H9 (cell line): Measurements from ENCODE around the gene SEL1L. TPM values are rescaled to one million over a fixed set of nuclear protein-coding genes. Genes with fewer than 3 reads are reported as not detected.
"Not testable (repeated sequence)": the region's sequence is repeated elsewhere in the genome, so short reads cannot be mapped to it uniquely, and the experiment has no call there.

ENCODE experiments used
- DNase-seq: peaks from one replicate; pipeline ENCODE4 v3.0.0-alpha.2; 2017
- H2AFZ ChIP-seq: one replicate; pipeline ENCODE4 v1.6.1; 2013; ENCODE audit warnings: mild to moderate bottlenecking, low read length, control low read depth, moderate library complexity
- H2AK5ac ChIP-seq: 2 replicates; pipeline ENCODE4 v1.6.1; 2013; ENCODE audit warnings: low read length, control low read depth, mixed read lengths; ENCODE audit not compliant: insufficient read length
- H2BK120ac ChIP-seq: one replicate; pipeline ENCODE4 v1.6.1; 2013; ENCODE audit warnings: low read depth, mild to moderate bottlenecking, low read length, control low read depth, inconsistent platforms; ENCODE audit not compliant: poor library complexity, severe bottlenecking
- H2BK12ac ChIP-seq: 2 replicates; pipeline ENCODE4 v1.6.1; 2013; ENCODE audit warnings: low read length, control low read depth, mixed read lengths, low read depth; ENCODE audit not compliant: insufficient read length
- H2BK15ac ChIP-seq: 2 replicates; pipeline ENCODE4 v1.6.1; 2013; ENCODE audit warnings: low read depth, low read length, control low read depth
- H2BK20ac ChIP-seq: one replicate; pipeline ENCODE4 v1.6.1; 2013; ENCODE audit warnings: low read depth, mild to moderate bottlenecking, low read length, control low read depth, inconsistent platforms; ENCODE audit not compliant: poor library complexity, severe bottlenecking
- H2BK5ac ChIP-seq: 2 replicates; pipeline ENCODE4 v1.6.1; 2013; ENCODE audit warnings: low read length, control low read depth, mixed read lengths; ENCODE audit not compliant: insufficient read length
- H3K14ac ChIP-seq: 2 replicates; pipeline ENCODE4 v1.6.1; 2013; ENCODE audit warnings: low read length, control low read depth; ENCODE audit not compliant: insufficient read depth
- H3K18ac ChIP-seq: 2 replicates; pipeline ENCODE4 v1.6.1; 2013; ENCODE audit warnings: low read depth, mild to moderate bottlenecking, mixed read lengths, low read length, control low read depth; ENCODE audit not compliant: insufficient read length
- H3K23ac ChIP-seq: 2 replicates; pipeline ENCODE4 v1.6.1; 2013; ENCODE audit warnings: low read length, control low read depth, mixed read lengths, low read depth; ENCODE audit not compliant: insufficient read length
- H3K23me2 ChIP-seq: 2 replicates; pipeline ENCODE4 v1.6.1; 2013; ENCODE audit warnings: low read depth, mild to moderate bottlenecking, mixed read lengths, low read length, control low read depth; ENCODE audit not compliant: insufficient read length, poor library complexity, severe bottlenecking
- H3K27ac ChIP-seq: 2 replicates; pipeline ENCODE4 v1.5.1; 2013; ENCODE audit warnings: low read length, control low read depth, mixed read lengths, low read depth; ENCODE audit not compliant: insufficient read length
- H3K27me3 ChIP-seq: 2 replicates; pipeline ENCODE4 v1.6.1; 2013; ENCODE audit warnings: low read length, control low read depth, inconsistent platforms; ENCODE audit not compliant: insufficient read depth
- H3K4ac ChIP-seq: 2 replicates; pipeline ENCODE4 v1.6.1; 2013; ENCODE audit warnings: low read depth, mild to moderate bottlenecking, control low read depth, inconsistent platforms, low read length, moderate library complexity
- H3K4me1 ChIP-seq: 2 replicates; pipeline ENCODE4 v1.6.1; 2013; ENCODE audit warnings: low read length, control low read depth, inconsistent platforms; ENCODE audit not compliant: insufficient read depth
- H3K4me2 ChIP-seq: 2 replicates; pipeline ENCODE4 v1.6.1; 2013; ENCODE audit warnings: low read length, control low read depth, mixed read lengths; ENCODE audit not compliant: insufficient read length, insufficient read depth
- H3K56ac ChIP-seq: 2 replicates; pipeline ENCODE4 v1.6.1; 2013; ENCODE audit warnings: low read depth, mild to moderate bottlenecking, mixed read lengths, low read length, control low read depth; ENCODE audit not compliant: insufficient read length
- H3K79me1 ChIP-seq: 2 replicates; pipeline ENCODE4 v1.6.1; 2013; ENCODE audit warnings: low read depth, mild to moderate bottlenecking, moderate library complexity, low read length, control low read depth, inconsistent platforms; ENCODE audit not compliant: insufficient read depth, poor library complexity, severe bottlenecking
- H3K79me2 ChIP-seq: 2 replicates; pipeline ENCODE4 v1.6.1; 2013; ENCODE audit warnings: low read length, control low read depth, inconsistent platforms; ENCODE audit not compliant: insufficient read depth
- H3K9ac ChIP-seq: 2 replicates; pipeline ENCODE4 v1.6.1; 2013; ENCODE audit warnings: low read length, control low read depth, mixed read lengths; ENCODE audit not compliant: insufficient read length; ENCODE audit errors: extremely low read depth
- H3K9me3 ChIP-seq: one replicate; pipeline ENCODE4 v1.6.1; 2013; ENCODE audit warnings: low read depth, low read length, inconsistent platforms; ENCODE audit not compliant: control insufficient read depth
- H3T11ph ChIP-seq: one replicate; pipeline ENCODE4 v1.6.1; 2013; ENCODE audit warnings: mild to moderate bottlenecking, low read length, control low read depth, inconsistent platforms
- H4K20me1 ChIP-seq: one replicate; pipeline ENCODE4 v1.6.1; 2013; ENCODE audit not compliant: control insufficient read depth, insufficient read length, insufficient read depth
- H4K5ac ChIP-seq: 2 replicates; pipeline ENCODE4 v1.6.1; 2013; ENCODE audit warnings: low read depth, mild to moderate bottlenecking, mixed read lengths, low read length, control low read depth; ENCODE audit not compliant: insufficient read length
- H4K8ac ChIP-seq: replicated peaks from 2 replicates; pipeline ENCODE4 v1.6.1; 2013; ENCODE audit warnings: low read length, control low read depth, mixed read lengths, low read depth; ENCODE audit not compliant: insufficient read length
- H4K91ac ChIP-seq: 2 replicates; pipeline ENCODE4 v1.6.1; 2013; ENCODE audit warnings: low read depth, mild to moderate bottlenecking, moderate library complexity, mixed read lengths, low read length, control low read depth; ENCODE audit not compliant: insufficient read length
- H3K27ac Mint-ChIP-seq, 3 experiments: 2 replicates in 2 of 3; 3 replicates in 1 of 3; pipeline ENCODE4 v1.8.0; 2020 to 2021; ENCODE audit warnings: mixed read lengths in 3 of 3, mild to moderate bottlenecking in 1 of 3, moderate library complexity in 1 of 3
- H3K27me3 Mint-ChIP-seq: 2 replicates; pipeline ENCODE4 v1.8.0; 2021; ENCODE audit warnings: low read depth, mild to moderate bottlenecking, moderate library complexity, mixed read lengths
- H3K36me3 Mint-ChIP-seq, 3 experiments: 2 replicates in 2 of 3; 3 replicates in 1 of 3; pipeline ENCODE4 v1.8.0; 2020 to 2021; ENCODE audit warnings: low read depth in 3 of 3, mixed read lengths in 3 of 3; ENCODE audit not compliant: insufficient read depth in 1 of 3
- H3K4me1 Mint-ChIP-seq, 2 experiments: 2 replicates each; pipeline ENCODE4 v1.8.0; 2020; ENCODE audit warnings: mixed read lengths in 2 of 2
- H3K4me3 Mint-ChIP-seq, 2 experiments: 2 replicates in 1 of 2; 3 replicates in 1 of 2; pipeline ENCODE4 v1.8.0; 2020 to 2021; ENCODE audit warnings: mild to moderate bottlenecking in 2 of 2, mixed read lengths in 2 of 2, moderate library complexity in 1 of 2
- H3K9me3 Mint-ChIP-seq, 2 experiments: 2 replicates in 1 of 2; 3 replicates in 1 of 2; pipeline ENCODE4 v1.8.0; 2020; ENCODE audit warnings: mild to moderate bottlenecking in 2 of 2, mixed read lengths in 2 of 2, moderate library complexity in 1 of 2
- CTCF ChIP-seq: fragments of 200-600 bp; sonication (generic); conservative IDR thresholded peaks from 3 replicates; pipeline ENCODE4 v1.8.0; 2021; ENCODE audit warnings: antibody characterized with exemption, mild to moderate bottlenecking
- WGBS: extraction: QIAGEN DNeasy Blood & Tissue Kit; methylation state at CpG from one replicate; pipeline ENCODE4 v1.1.7; 2013; ENCODE audit warnings: missing lambda C conversion rate, low lambda C conversion rate, mixed read lengths; ENCODE audit not compliant: insufficient read length; ENCODE audit errors: extremely low coverage; 5-methylcytosine and 5-hydroxymethylcytosine counted together
- total RNA-seq: library from RNA; stranded (reverse); gene quantifications from 2 replicates; pipeline ENCODE4 v1.2.1, GENCODE V29; 2021

The SEL1L gene
- total RNA-seq, 1 experiment from 2014 or later, result 27.5 TPM

- H3K23me2 ChIP-seq, result no peaks in the 10 kb centered on the region
- no peak for DNase-seq
- no peak overlapping the region for H2BK15ac ChIP-seq
- H3K4ac ChIP-seq, result no peak overlapping the region
- H3K36me3 Mint-ChIP-seq, result peaks cover 0 to 6% (median 1%) of the 10 kb centered on the region in 3 experiments; a peak in 2 of 7 replicates
- no peak overlapping the region for H3T11ph ChIP-seq
- no peak overlapping the region for H3K9ac ChIP-seq
- H3K9me3 Mint-ChIP-seq, result peaks cover 6 to 16% of the 10 kb centered on the region in 2 experiments
- no peak overlapping the region for H3K56ac ChIP-seq
- H4K8ac ChIP-seq, result no peak overlapping the region
- H2BK120ac ChIP-seq, result no peak overlapping the region
- no peak overlapping the region for H3K23ac ChIP-seq
- no peaks in the 10 kb centered on the region for H3K4me1 ChIP-seq
- no peak overlapping the region for H2AK5ac ChIP-seq
- no peaks in the 10 kb centered on the region for H3K79me1 ChIP-seq
- H3K27me3 ChIP-seq, result no peaks in the 10 kb centered on the region
- no peaks in the 10 kb centered on the region for H3K79me2 ChIP-seq
- H3K9me3 ChIP-seq, result no peaks in the 10 kb centered on the region
- H2BK12ac ChIP-seq, result no peak overlapping the region
- no peak overlapping the region for H4K5ac ChIP-seq
- H4K91ac ChIP-seq, result no peak overlapping the region
- no peak overlapping the region for H3K4me3 Mint-ChIP-seq
- H3K14ac ChIP-seq, result no peak overlapping the region
- H3K4me2 ChIP-seq, result no peak overlapping the region
- no peak overlapping the region for H3K27ac ChIP-seq
- H2BK5ac ChIP-seq, result no peak overlapping the region
- no peak overlapping the region for H3K18ac ChIP-seq
- WGBS, result no CpG with 5 or more reads among the region's 13 CpGs
- H4K20me1 ChIP-seq, result no peaks in the 10 kb centered on the region
- H3K4me1 Mint-ChIP-seq, result peaks cover 0 to 3% of the 10 kb centered on the region in 2 experiments; a peak in 1 of 4 replicates
- TF ChIP-seq CTCF, result no peak
- H3K27me3 Mint-ChIP-seq, result 0 out of 2 replicates have a peak, but pooled peaks cover 1% of the 10 kb centered on the region
- H2BK20ac ChIP-seq, result no peak overlapping the region
- no peak overlapping the region for H2AFZ ChIP-seq
- H3K27ac Mint-ChIP-seq, result no peak overlapping the region; a peak in 1 of 7 replicates
Measured at GRCh38 chr14:81465507-81466228, 68.0 kb downstream of the SEL1L start.

GRCh38 chr14:81465003-81465392 is 68.7 kb downstream of the SEL1L start:
- not testable (repeated sequence) for H2BK5ac ChIP-seq, H3K4me1 Mint-ChIP-seq, H4K91ac ChIP-seq, H3K27me3 Mint-ChIP-seq, H2BK12ac ChIP-seq, H2BK15ac ChIP-seq, H3K27ac Mint-ChIP-seq, H3K9me3 ChIP-seq, H2BK20ac ChIP-seq, H2AK5ac ChIP-seq, H3K9ac ChIP-seq, H3K56ac ChIP-seq, H4K5ac ChIP-seq, H3K14ac ChIP-seq, H3K79me1 ChIP-seq, H3K36me3 Mint-ChIP-seq, H4K20me1 ChIP-seq, H3K18ac ChIP-seq, H2BK120ac ChIP-seq, H3T11ph ChIP-seq, H3K79me2 ChIP-seq, H3K23me2 ChIP-seq, H3K23ac ChIP-seq, H3K4ac ChIP-seq, H3K4me1 ChIP-seq, H3K27ac ChIP-seq, H3K27me3 ChIP-seq, DNase-seq, H4K8ac ChIP-seq
- Histone ChIP-seq H3K4me2 (peak overlapping the region; percentile 42), H2AFZ (peak overlapping the region; percentile 89)
- Mint-ChIP-seq H3K4me3 (peak overlapping the region; percentile 45 to 54; a peak in 3 of 5 replicates), H3K9me3 (peaks cover 6 to 16% of the 10 kb centered on the region in 2 experiments)
- no CpG with 5 or more reads among the region's 11 CpGs for WGBS
